DND-41 (cell line): Measurements from ENCODE around the gene CLEC18B.

Experiments used
- ATAC-seq: fragments of 200-7000 bp; cut with Tn5 transposase; 3 replicates; pipeline ENCODE4 v1.9.1; 2021; ENCODE audit warnings: low read depth; ENCODE audit not compliant: insufficient read depth
- DNase-seq: peaks from one replicate; pipeline ENCODE4 v3.0.0-alpha.2; 2020
- H2AFZ ChIP-seq: 2 replicates; pipeline ENCODE4 v1.6.0; 2012; ENCODE audit warnings: low read depth, low read length
- H3K27ac ChIP-seq: 2 replicates; pipeline ENCODE4 v1.5.1; 2012; ENCODE audit warnings: low read length, inconsistent platforms
- H3K27me3 ChIP-seq: fragments of 200-600 bp; sonication (generic); 2 replicates; pipeline ENCODE4 v1.6.0; 2012; ENCODE audit warnings: low read length, mild to moderate bottlenecking, inconsistent platforms; ENCODE audit not compliant: insufficient read depth, poor library complexity
- H3K36me3 ChIP-seq: 2 replicates; pipeline ENCODE4 v1.5.1; 2012; ENCODE audit warnings: low read length, inconsistent platforms; ENCODE audit not compliant: insufficient read depth
- H3K4me1 ChIP-seq: 2 replicates; pipeline ENCODE4 v1.5.1; 2012; ENCODE audit warnings: mild to moderate bottlenecking, low read length; ENCODE audit not compliant: insufficient read depth
- H3K4me2 ChIP-seq: 2 replicates; pipeline ENCODE4 v1.6.0; 2012; ENCODE audit warnings: mild to moderate bottlenecking, moderate library complexity, low read length, inconsistent platforms; ENCODE audit not compliant: insufficient read depth
- H3K4me3 ChIP-seq, 2 experiments: fragments of 200-600 bp in 1 of 2; shearing (Covaris generic) in 1 of 2; 2 replicates each; pipeline ENCODE4 v1.5.1; 2012 to 2016; ENCODE audit warnings: inconsistent platforms in 2 of 2, low read length in 2 of 2, mild to moderate bottlenecking in 2 of 2, low read depth in 1 of 2, moderate library complexity in 1 of 2
- H3K79me2 ChIP-seq: 2 replicates; pipeline ENCODE4 v1.6.0; 2012; ENCODE audit warnings: low read length, inconsistent platforms; ENCODE audit not compliant: insufficient read depth
- H3K9ac ChIP-seq: 2 replicates; pipeline ENCODE4 v1.6.0; 2012; ENCODE audit warnings: low read depth, mild to moderate bottlenecking, inconsistent platforms, low read length, moderate library complexity
- H3K9me3 ChIP-seq: 2 replicates; pipeline ENCODE4 v1.5.1; 2012; ENCODE audit warnings: low read length, moderate library complexity, mild to moderate bottlenecking, inconsistent platforms; ENCODE audit not compliant: insufficient read depth, severe bottlenecking
- H4K20me1 ChIP-seq: 2 replicates; pipeline ENCODE4 v1.6.0; 2012; ENCODE audit warnings: low read length; ENCODE audit not compliant: insufficient read depth
- CTCF ChIP-seq: IDR thresholded peaks from 2 replicates; pipeline ENCODE4 v1.5.1; 2012; ENCODE audit warnings: borderline replicate concordance, low read length, moderate library complexity, mild to moderate bottlenecking; ENCODE audit not compliant: poor library complexity, severe bottlenecking; ENCODE audit errors: extremely low read depth
- EZH2 ChIP-seq: IDR thresholded peaks from 3 replicates; pipeline ENCODE4 v1.6.1; 2012; ENCODE audit warnings: borderline replicate concordance, low read depth, mild to moderate bottlenecking, moderate library complexity, low read length, inconsistent platforms; ENCODE audit not compliant: severe bottlenecking

Gene CLEC18B

GRCh38 chr16:74462361-74462760, 41.1 kb upstream of the CLEC18B start:
- Histone ChIP-seq H3K36me3 (peaks cover 53% of the 10 kb centered on the region), H2AFZ (no peak overlapping the region), H3K4me1 (no peaks in the 10 kb centered on the region), H3K27ac (no peak overlapping the region), H3K9me3 (no peaks in the 10 kb centered on the region), H3K79me2 (no peaks in the 10 kb centered on the region), H3K27me3 (no peaks in the 10 kb centered on the region), H3K4me2 (no peak overlapping the region), H4K20me1 (no peaks in the 10 kb centered on the region), H3K9ac (no peak overlapping the region), H3K4me3 (no peak overlapping the region)
- no peak for ATAC-seq
- DNase-seq, result no peak
- TF ChIP-seq EZH2 (no peak), CTCF (no peak)

GRCh38 chr16:74461826-74462225, 40.5 kb upstream of the CLEC18B start:
- Histone ChIP-seq H3K4me1 (no peaks in the 10 kb centered on the region), H2AFZ (no peak overlapping the region), H3K4me2 (no peak overlapping the region), H3K4me3 (no peak overlapping the region), H3K79me2 (no peaks in the 10 kb centered on the region), H3K27ac (no peak overlapping the region), H3K36me3 (peaks cover 53% of the 10 kb centered on the region), H4K20me1 (no peaks in the 10 kb centered on the region), H3K9ac (no peak overlapping the region), H3K27me3 (no peaks in the 10 kb centered on the region), H3K9me3 (no peaks in the 10 kb centered on the region)
- no peak for DNase-seq
- no peak for TF ChIP-seq CTCF
- TF ChIP-seq EZH2, result no peak
- no peak for ATAC-seq

GRCh38 chr16:74460542-74460941, 39.3 kb upstream of the CLEC18B start:
- H3K4me3 ChIP-seq, result no peak overlapping the region
- H3K27ac ChIP-seq, result no peak overlapping the region

More at GRCh38 chr16:74460542-74460941, 39.3 kb upstream of the CLEC18B start:
- no peaks in the 10 kb centered on the region for H3K79me2 ChIP-seq
- no peak overlapping the region for H2AFZ ChIP-seq
- H3K4me2 ChIP-seq, result no peak overlapping the region
- no peaks in the 10 kb centered on the region for H4K20me1 ChIP-seq
- TF ChIP-seq EZH2 (no peak), CTCF (no peak)
- no peak for DNase-seq
- no peak for ATAC-seq
- peaks cover 60% of the 10 kb centered on the region for H3K36me3 ChIP-seq
- H3K4me1 ChIP-seq, result no peaks in the 10 kb centered on the region
- H3K27me3 ChIP-seq, result no peaks in the 10 kb centered on the region
- H3K9ac ChIP-seq, result no peak overlapping the region
- no peaks in the 10 kb centered on the region for H3K9me3 ChIP-seq
